Epithelial cell of umbilical artery (primary cell): ENCODE data around the gene TLR1. TPM values are rescaled to one million over a fixed set of nuclear protein-coding genes. Genes with fewer than 3 reads are reported as not detected.

Experiments used
- total RNA-seq: library from RNA; depleted of rRNA; stranded (reverse); fragments of >200 nt; gene quantifications from 2 replicates; pipeline ENCODE4 v1.2.3, GENCODE V29; 2014

The TLR1 gene, protein sequence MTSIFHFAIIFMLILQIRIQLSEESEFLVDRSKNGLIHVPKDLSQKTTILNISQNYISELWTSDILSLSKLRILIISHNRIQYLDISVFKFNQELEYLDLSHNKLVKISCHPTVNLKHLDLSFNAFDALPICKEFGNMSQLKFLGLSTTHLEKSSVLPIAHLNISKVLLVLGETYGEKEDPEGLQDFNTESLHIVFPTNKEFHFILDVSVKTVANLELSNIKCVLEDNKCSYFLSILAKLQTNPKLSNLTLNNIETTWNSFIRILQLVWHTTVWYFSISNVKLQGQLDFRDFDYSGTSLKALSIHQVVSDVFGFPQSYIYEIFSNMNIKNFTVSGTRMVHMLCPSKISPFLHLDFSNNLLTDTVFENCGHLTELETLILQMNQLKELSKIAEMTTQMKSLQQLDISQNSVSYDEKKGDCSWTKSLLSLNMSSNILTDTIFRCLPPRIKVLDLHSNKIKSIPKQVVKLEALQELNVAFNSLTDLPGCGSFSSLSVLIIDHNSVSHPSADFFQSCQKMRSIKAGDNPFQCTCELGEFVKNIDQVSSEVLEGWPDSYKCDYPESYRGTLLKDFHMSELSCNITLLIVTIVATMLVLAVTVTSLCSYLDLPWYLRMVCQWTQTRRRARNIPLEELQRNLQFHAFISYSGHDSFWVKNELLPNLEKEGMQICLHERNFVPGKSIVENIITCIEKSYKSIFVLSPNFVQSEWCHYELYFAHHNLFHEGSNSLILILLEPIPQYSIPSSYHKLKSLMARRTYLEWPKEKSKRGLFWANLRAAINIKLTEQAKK
- 3.2 and 5.2 TPM in 2 replicates for total RNA-seq

DNA sequence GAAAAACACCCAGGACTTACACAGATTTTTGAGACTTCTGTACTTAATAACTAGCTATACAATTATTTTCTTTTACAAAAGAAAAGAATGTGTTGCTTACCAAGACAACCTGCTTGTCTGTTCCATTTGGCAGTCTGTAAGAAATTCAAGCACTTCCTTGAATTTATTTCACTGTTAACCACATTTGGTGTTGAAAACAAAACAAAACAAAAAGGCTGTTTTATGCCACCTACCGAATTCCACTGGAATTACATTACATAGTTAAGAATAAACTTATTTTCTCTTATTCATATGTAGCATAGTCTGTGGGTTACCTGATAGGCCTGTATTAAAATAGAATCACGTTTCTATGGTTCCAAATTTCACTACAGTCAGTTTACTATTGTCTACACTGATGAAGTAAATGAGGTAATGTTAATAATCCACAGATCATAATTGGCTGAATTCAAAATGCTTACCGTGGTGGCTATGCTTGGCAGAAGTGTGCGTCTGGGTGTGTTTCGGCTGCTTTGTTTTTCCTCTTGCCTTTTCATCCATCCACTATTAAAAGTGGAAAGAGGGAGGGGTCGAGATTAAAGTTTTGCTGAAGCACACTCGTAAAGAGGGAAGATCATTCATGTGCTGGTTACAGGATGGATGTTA lies at the start of gene TLR1:
Gene TLR1, minus strand, starts transcription at position 138 of the 642 bp plus-strand sequence. CDS start 5,960 bp downstream, outside the sequence.

DNA sequence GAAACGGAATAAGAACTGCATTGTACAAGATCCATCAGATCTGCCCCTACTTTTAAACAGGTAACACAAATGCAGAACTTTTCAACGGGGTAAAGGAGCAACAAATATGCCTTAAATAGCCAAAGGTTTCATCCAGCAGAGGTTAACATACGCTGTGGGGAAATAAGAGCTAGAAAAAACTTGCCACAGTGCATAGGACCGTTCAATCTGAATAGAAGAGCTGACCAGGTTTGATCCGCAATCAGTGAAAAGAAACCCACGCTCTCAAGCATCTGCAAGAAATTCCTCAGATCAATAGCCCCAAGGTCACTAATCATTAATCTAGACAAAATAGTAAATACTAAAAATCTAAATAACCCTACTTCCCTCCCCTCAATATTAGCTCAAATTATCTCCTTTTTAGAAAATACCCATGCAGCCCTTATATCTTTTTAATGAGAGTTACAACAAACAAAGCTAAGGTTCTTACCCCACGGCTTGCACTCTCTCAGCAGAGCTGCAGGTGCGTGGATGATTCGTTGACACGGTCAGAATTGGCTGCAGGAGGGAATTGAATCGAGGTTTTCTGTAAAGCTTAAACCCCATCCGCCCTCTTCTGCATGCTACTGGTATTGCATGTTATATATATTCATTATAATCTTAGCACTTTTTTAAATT lies 22.0 kb downstream of the TLR1 start, which contains the start of gene TLR10:
Gene TLR10, minus strand, starts transcription at position 539 of the 657 bp plus-strand sequence. CDS start 7,400 bp downstream, outside the sequence.

Other genes with a start within 250 kb of the TLR1 start
- gene KLF3, start 140.6 kb downstream of the TLR1 start, total RNA-seq: 13.6 and 18.4 TPM in 2 replicates
- gene TLR10, start 21.8 kb downstream of the TLR1 start, total RNA-seq: not detected in 2 replicates
- gene TLR6, start 52.0 kb upstream of the TLR1 start, total RNA-seq: 0.65 and 0.76 TPM in 2 replicates
- gene FAM114A1, start 63.0 kb upstream of the TLR1 start, total RNA-seq: 145 and 237 TPM in 2 replicates
- 0.61 and 1.9 TPM in 2 replicates for gene TMEM156, start 227.6 kb upstream of the TLR1 start, total RNA-seq